NCI-H2107 treated with DMSO at 0.1 percent for 48 hours (cell line): ENCODE measurements around the gene GTF3C5.
"Not testable (repeated sequence)": the region's sequence is repeated elsewhere in the genome, so short reads cannot be mapped to it uniquely, and the experiment has no call there.

Source experiments
- DNase-seq: peaks from one replicate; lab custom pipeline; 2025; ENCODE audit not compliant: unreplicated experiment; lab: John Stamatoyannopoulos, UW

Gene GTF3C5

DNA sequence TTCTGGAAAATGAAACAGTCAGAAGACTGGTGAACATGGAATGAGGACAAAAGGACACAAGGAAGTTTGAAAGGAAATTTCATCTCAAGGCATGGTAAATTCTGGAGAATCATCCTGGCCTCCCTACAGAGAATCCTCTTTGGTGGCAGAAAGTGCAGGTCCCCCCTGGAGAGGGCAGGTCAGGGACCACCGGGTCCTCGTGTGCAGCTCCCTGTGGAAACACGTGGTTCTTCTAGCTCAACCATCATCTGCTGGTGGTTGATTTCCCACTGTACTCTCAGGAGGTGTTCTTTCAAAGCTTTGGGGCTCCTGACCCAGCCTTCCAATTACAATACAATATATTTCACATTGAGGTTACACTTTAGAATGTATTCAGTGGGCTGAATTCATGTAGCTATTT, 2.6 kb upstream of the GTF3C5 start:
- DNase-seq = no peak

DNA sequence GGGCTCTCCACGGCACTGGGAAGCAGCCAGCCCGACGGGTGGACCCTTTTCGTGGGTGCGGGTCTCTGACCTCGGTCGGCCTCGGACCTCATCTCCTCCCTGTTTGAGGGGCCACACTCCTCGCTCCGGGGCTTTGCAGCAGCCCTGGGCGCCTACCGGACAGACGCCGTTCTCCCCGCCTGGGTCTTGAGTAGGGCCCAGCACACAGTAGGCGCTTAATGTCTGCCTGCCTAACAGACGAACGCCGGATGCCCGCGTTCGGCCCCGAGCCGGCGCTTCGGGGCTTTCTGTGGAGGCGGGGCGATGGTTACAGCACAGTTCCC, 842 bp upstream of the GTF3C5 start:
- no peak for DNase-seq

DNA sequence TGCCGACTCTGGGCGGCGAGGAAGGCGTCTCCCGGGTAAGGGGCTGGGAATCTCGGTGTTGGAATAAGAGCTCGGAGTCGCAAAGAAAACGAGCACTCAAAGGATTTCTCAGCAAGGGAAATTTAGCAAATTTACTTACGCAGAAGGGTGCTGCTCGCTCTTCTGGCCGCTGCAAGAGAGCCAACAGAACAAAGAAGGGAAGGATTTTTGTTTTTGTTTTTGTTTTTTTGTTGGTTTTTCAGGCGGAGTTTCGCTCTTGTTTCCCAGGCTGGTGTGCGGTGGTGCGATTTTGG, 279 bp downstream of the GTF3C5 start:
- DNase-seq = no peak

DNA sequence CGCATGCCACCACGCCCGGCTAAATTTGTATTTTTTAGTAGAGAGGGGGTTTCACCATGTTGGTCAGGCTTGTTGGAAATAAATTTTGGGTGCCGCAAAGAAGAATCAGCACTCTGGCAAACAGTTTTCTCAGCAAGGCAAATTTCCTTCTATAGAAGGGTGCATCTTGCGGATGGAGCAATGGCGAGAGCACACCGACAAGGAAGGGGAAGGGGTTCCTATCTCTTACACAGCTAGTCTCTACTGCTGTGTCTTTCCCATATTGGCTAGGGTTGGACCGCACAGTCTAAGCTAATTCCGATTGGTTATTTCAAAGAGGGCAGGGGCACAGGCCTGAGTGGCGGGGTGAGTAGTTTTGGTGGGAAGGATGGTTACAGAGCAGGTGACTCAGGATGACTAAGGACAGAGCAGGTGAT, 707 bp downstream of the GTF3C5 start:
- no peak for DNase-seq

DNA sequence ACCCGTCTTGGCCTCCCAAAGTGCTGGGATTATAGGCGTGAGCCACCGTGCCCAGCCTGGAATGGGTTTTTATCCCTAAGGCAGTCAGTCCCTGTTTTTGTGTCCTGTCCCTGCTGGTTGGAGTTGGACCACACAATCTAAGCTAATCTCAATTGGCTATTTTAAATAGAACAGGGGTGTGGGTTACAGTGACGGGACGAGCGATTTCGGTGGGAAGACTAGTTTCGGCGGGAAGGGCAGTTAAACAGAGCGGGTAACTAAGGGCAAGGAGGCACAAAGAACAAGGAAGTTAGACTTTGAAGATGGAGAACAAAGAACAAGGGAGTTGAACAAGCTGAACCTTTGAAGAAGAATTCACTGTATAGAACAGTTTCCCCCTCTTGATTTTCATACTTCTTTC, 1.4 kb downstream of the GTF3C5 start:
- DNase-seq = no peak

DNA sequence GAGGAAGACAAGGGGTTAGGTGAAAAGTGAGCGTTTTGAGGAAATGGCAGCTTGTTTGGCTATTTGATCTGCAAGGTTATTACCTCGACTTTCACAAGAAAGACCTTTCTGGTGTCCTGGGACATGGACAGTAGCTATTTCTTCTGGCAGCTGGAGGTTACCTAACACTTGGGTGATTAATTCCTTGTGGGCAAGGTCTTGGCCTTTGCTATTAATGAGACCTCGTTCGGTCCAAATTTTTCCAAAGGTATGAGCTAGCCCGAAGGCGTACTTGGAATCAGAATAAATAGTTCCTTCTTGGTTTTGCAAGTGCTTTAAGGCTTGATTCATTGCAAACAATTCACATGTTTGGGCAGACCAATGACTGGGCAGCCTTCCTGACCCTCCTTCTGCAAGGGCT, 4.9 kb downstream of the GTF3C5 start:
- no peak for DNase-seq

DNA sequence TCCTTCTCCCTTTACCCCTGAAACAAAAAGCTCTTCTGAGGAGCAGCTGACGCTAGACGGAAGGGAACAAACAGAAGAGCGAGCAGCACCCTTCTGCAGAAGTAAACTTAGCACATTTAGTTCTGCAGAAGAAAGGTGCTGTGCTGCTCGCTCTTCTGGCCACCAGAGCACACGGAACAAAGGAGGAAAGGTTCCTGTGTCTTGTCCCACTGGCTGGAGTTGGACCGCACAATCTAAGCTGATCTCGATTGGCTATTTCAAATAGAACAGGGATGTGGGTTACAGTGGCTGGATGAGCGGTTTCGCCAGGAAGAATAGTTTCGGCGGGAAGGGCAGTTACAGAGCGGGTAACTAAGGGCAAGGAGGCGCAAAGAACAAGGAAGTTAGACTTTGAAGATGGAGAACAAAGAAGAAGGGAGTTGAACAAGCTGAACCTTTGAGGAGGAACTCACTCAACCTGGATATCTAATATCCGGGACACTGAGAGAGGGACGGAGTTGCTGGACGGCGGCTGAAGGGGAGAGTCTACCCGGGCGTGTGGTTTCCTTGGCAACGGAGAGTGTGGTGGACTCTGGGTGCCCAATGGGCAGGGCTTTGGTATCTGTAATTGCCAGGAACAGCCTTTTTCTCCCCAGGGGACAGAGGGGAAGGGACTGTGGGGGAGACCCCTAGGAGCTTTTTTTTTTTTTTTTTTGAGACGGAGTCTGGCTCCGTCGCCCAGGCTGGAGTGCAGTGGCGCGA, 7.1 kb downstream of the GTF3C5 start:
- DNase-seq = no peak

DNA sequence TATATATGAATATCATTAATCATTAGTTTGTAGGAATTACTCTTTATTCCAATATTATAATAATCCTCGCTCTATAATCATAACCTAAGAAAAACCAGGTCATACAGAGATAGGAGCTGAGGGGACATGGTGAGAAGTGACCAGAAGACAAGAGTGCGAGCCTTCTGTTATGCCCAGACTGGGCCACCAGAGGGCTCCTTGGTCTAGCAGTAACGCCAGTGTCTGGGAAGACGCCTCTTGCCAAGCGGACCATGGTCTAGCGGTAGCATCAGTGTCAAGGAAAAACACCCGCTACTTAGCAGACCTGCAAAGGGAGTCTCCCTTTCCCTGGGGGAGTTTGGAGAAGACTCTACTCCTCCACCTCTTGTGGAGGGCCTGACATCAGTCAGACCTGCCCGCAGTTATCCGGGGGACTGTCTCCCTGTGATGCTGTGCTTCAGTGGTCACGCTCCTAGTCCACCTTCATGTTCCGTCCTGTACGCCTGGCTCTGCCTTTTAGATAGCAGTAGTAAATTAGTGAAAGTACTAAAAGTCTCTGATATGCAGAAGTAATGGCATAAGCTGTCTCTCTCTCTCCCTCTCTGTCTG, 10.2 kb downstream of the GTF3C5 start:
- DNase-seq = not testable (repeated sequence)

DNA sequence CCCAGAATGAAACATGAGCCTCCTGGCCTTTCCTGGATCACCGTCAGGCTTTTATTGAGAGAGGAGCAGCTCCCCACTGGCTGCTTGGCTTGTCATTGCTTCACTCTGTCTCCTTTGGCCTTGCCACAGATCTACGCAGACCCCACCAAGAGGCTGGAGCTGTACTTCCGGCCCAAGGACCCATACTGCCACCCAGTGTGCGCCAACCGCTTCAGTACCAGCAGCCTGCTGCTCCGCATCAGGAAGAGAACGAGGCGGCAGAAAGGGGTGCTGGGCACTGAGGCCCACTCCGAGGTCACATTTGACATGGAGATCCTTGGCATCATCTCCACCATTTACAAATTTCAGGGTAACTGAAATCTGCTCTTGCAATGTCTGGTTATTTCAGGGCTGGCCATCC, 11.2 kb downstream of the GTF3C5 start:
- DNase-seq = no peak

DNA sequence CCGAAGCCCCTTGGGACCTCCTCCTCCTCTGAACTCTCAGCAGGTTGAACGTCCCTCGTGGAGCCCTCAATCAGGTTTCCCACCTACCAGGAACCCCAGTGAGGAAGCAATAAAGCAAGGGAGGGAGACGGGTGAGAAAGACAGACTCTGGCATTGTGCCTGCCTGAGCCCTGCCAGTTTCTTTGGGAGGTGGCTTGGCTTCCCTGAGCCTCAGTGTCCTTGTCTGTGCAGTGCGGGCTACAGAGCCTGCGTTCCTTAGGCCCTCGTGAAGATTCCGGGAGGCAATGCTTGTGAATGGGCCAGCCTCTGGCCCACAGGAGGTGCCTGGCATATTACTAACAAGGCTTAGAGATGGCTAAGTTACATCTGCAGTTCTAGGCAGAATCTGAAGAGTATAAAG, 11.9 kb downstream of the GTF3C5 start:
- no peak for DNase-seq

DNA sequence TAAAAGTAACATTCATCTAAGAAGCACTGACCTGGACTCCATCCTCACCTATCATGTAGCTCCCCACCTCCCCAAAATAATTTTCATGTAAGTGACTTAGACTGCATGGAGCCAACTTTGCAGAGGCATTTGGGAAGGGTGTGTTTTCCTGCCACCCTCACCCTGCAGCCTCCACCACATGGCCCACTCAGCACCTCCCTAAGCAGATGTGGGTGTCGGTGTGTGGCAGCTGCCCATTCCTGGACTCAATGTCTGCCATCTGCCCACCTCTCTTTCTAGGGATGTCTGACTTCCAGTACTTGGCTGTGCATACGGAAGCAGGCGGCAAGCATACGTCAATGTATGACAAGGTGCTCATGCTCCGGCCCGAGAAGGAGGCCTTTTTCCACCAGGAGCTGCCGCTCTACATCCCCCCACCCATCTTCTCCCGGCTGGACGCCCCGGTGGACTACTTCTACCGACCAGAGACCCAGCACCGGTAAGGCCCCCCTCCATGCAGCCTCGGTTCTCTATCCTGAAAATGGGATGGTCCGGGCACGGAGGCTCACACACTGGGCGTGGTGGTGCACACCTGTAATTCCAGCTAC, 12.7 kb downstream of the GTF3C5 start:
- DNase-seq = no peak

DNA sequence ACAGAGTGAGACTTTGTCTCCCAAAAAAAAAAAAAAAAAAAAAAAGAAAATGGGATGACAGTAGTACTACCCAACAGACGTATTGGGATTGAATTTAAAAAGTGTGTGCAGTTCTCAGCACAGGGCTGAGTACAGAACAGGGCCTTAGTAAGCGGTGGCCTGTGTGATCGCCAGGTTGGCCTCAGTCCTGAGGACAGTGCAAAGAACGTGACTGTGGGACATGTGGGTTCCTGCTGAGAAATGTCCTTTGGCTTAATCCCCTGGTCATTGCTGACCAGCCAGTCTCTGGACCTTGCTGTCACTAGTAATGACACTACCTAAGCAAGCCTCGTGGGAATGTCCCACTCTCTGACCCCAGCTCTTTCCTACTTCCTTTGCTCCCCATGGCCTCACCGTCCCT, 13.3 kb downstream of the GTF3C5 start:
- no peak for DNase-seq

DNA sequence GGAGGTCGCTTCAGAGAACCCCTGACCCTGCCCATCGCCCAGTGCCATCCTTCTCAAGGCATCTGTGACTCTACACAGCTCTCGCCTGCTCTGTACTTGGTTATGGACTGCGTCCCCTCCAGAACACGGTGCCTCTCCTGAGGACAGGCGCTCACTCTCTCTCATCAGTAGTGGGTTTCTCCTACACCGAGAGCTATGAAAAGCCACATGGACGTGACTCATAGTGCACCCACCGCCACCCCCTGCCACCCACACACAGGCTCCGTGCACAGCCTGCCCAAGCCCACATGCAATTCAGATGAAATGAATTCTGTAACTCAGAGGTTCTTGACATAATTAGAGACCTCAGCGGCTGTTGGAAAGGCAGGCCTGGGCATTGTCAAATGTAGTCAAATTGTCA, 13.9 kb downstream of the GTF3C5 start:
- DNase-seq = no peak

DNA sequence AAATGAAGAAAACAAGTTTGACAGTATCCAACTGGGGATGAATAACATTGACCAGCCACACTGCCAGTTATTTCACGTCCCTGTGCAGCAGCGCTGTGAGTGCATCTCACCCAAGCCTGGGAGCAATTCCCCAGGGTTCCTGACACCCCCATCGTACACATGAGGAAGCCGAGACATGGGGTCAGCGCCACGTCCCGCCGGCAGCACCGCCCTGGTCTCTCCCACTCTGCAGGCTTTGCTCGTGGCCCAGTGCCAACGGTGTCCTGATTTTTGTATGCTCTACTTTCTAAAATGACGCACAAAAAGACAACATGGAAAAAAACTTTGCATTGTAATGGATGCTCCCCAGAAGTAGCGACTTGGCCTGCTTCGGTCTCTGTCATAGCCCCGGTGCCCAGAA, 14.3 kb downstream of the GTF3C5 start:
- no peak for DNase-seq

DNA sequence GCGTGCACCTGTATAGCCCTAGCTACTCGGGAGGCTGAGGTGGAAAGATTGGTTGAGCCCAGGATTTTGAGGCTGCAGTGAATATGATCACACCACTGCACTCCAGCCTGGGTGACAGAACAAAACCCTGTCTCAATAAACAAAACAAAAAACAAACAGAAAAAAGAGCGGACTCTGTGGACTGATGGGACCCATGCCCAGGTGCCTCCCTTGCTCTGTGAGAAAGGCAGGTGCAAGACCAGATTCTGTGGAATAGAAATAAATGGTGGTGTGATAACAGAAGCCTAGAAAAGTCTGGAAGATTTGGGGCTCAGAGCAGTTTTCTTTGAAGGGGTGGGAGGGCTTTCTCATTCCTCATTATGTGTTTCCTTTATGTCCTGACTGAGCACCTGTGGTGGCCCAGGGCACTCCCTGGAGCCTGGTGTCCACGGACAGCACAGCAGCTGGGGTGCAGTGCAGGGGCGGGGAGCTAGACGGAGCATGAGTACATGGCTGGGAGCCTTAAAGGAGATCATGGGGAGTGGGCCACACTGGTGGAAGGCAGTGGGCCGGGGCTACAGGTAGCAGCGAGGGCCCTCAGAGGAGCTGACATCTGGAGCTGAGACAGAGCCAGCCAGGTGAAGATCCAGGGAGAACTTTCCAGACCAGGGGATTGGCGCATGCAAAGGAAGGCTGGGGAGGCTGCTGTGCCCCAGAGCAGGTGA, 15.6 kb downstream of the GTF3C5 start:
- DNase-seq = no peak

DNA sequence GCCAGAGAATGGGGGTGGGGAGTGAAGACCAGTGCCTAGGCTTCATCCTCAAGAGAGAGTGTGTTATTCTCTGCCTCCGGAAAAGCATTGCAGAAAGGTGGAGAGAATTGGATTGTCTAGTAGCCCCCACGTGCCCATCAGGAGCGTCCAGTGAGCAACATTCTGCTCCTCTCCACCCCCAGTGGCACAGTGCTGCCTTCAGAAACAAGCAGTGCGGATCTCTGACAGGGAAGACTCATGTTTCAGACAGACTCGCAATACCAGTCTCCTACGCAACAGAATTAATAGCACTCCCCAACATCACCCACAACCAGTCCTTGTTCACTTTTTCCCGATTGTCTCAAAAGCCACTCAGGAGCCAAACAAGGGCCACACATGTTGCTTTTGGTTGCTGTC, 16.1 kb downstream of the GTF3C5 start:
- peak; percentile 45 for DNase-seq

DNA sequence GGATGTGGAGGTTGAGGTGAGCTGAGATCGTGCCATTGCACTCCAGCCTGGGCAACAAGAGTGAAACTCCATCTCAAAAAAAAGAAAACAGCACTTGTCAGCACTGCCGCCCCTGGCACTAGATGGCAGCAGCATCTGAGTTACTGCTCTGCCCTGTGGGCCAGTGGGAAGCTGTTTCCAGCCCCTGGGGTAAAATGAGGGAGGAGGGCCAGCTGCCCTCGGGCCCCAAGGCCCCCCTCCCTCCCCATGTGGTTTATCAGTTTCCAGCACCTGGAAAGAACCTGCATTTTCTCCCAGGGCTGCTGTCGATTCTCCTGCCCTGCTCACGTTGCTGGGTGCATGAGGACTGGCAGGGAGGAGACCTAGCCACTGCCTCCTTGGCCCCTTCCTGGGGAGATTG, 17.8 kb downstream of the GTF3C5 start:
- DNase-seq = peak; percentile 85

DNA sequence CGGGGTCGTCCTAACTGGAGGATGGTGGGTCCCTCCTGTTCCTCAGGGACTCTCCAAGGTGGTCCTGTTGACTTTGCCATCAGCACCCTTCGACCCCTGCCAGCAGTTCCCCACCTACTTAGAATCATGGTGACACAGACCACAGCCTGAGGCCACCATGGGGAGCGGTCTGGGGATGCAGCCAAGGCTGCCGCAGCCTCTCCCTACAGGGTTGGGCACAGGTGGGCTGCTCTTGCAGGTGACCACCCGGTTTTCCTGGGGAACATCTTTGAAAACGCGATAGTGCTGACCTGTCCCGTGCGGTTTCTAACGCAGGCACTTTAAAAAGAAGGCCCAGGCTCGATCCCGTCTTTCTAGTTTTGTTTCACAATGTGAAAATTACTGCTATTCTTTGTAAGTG, 18.2 kb downstream of the GTF3C5 start:
- DNase-seq = no peak

DNA sequence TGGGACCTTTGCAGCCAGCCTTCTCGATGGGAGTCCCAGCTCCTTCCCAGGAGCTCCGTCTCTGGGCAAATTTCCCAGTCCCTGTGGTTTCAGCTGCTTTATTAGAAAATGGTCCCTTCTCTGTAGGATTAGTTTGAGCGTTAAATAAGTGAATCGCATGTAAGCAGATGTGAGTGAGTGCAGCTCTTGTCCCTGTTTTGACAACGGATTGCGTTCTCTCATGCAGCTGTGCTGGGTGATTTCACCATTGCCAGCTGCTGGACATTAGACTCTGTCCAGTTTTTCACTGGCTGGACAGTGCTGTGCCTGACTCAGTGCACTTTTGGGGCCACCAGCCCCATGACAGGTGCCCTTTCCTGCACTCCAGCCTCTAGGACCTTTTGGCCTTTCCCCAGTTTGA, 19.3 kb downstream of the GTF3C5 start:
- peak; percentile 79 for DNase-seq

DNA sequence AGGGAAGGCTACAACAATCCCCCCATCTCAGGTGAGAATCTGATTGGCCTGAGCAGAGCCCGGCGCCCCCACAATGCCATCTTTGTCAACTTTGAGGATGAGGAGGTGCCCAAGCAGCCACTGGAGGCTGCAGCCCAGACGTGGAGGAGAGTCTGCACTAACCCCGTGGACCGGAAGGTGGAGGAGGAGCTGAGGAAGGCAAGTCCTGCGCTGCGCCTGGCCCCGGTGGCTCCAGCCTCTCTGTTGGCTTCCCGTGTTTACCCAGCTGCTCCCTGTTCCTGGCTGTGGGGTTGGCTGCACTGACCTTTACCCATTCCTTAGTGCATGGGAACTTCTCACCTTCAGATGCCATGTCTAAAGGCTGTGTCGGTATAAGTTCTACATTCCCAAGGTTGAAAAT, 20.0 kb downstream of the GTF3C5 start:
- DNase-seq = no peak

DNA sequence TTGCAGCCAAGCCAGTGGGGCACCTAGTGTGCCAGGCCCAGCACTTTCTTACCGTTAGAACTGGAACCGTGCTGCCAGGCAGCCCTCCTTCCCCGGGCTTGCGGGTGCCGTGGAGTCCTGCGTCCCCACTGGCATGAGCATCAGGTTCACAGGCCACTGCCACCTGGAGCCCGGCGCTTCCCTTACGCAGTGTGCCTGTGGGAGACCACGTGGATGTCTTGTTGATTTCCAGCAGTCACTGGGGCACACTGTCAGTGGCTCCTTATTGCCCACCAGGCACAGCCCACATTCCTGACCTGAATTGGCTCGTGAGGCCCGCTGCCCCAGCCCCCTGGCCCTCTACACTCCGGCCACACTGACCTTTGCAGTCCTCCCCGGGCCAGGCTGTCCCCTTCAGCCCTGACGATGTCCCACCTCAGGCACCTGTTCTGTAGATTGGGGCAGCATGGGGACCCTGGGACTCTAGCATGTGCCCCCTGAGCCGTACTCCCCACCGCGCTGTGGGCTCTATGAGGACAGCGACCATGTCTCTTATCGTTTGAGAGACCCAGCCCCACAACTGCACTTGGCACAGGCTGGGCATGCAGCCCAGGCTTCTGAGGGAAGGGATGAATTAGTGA, 20.6 kb downstream of the GTF3C5 start:
- DNase-seq = no peak

DNA sequence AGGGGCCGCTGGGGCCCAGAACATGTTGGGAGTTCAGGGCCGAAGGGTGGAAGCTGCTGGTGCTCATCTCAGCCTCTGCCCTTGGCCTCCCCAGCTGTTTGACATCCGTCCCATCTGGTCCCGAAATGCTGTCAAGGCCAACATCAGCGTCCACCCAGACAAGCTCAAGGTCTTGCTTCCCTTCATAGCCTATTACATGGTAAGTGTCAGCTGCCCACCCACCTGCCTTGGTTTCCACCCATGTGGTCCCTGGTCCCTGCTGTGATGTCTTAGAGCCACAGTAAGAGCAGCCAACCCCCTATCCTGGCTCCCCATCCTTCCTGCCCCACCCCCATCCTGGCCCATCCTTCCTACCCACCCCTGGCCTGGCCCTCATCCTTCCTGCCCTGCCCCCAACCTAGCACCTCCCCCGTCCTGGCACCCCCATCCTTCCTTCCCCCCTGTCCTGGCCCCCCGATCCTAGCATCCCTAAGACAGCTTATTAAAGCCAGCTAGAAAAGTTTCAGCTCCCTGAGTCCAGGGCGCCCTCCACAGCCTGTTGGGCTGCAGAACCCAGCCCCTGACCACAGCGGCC, 21.3 kb downstream of the GTF3C5 start:
- no peak for DNase-seq
